K562 (cell line): ENCODE results near the gene RHBDL3. TPM values are rescaled to one million over a fixed set of nuclear protein-coding genes. Genes with fewer than 3 reads are reported as not detected.
A peak's percentile ranks its signal among the peaks of the same experiment; 100 is the strongest.

Experiments used
- ATAC-seq: fragments of 200-7000 bp; cut with Tn5 transposase; 3 replicates; pipeline ENCODE4 v1.9.1; 2020; ENCODE audit warnings: moderate library complexity
- BruUV-seq: library from RNA; stranded (reverse); fragments of 400-500 nt; replicated peaks from 2 replicates; lab custom pipeline; 2021; lab: Mats Ljungman, UMichigan
- CTCF ChIA-PET: fragments of 300-600 bp; formaldehyde crosslinking; extraction: SDS; loops from one replicate; lab custom pipeline; 2021; ENCODE audit warnings: low intra/inter-chr PET ratio; lab: Yijun Ruan, JAX
- POLR2A ChIA-PET: fragments of 300-600, 350-650 bp; sonication (Branson Sonifier 250); formaldehyde crosslinking; extraction: SDS; loops from one replicate; lab custom pipeline; 2021; ENCODE audit warnings: antibody characterized with exemption, inconsistent platforms; lab: Yijun Ruan, JAX
- DNase-seq, 4 experiments: peaks; one replicate each; pipeline versions ENCODE4 v3.0.0 to v3.0.0-alpha.2; 2011 to 2018; ENCODE audit warnings: low spot score in 3 of 4, mixed read lengths in 3 of 4; ENCODE audit errors: extremely low read depth in 1 of 4
- FAIRE-seq: peaks from 2 replicates; lab custom pipeline; 2011; peaks lifted over from hg19 to GRCh38; lab: Jason Lieb, UNC
- H2AFZ ChIP-seq: 2 replicates; pipeline ENCODE4 v1.6.0; 2011; ENCODE audit warnings: low read depth, low read length, control low read depth, inconsistent platforms
- H3K27ac ChIP-seq: fragments of 200-600 bp; 3 replicates; pipeline ENCODE4 v1.8.0; 2011; ENCODE audit warnings: low read depth, mild to moderate bottlenecking, control low read depth, inconsistent platforms, low read length, moderate library complexity, mixed read lengths; ENCODE audit errors: extremely low read depth
- H3K27me3 ChIP-seq, 2 experiments: fragments of 300-600 bp in 1 of 2; 2 replicates in 1 of 2; 3 replicates in 1 of 2; pipeline versions ENCODE4 v1.6.0 to v1.8.0; 2011; ENCODE audit warnings: inconsistent platforms in 2 of 2, low read length in 2 of 2, mild to moderate bottlenecking in 1 of 2, mixed read lengths in 1 of 2, moderate library complexity in 1 of 2; ENCODE audit not compliant: control insufficient read depth in 2 of 2, insufficient read depth in 2 of 2
- H3K36me3 ChIP-seq: fragments of 300-600 bp; 3 replicates; pipeline ENCODE4 v1.8.0; 2011; ENCODE audit warnings: mild to moderate bottlenecking, low read length, inconsistent platforms; ENCODE audit not compliant: control insufficient read depth, insufficient read depth
- H3K4me1 ChIP-seq, 2 experiments: fragments of 200-600 bp in 1 of 2; replicated peaks in 1 of 2; 2 replicates in 1 of 2; 3 replicates in 1 of 2; pipeline versions ENCODE4 v1.5.1 to v1.8.0; 2011; ENCODE audit warnings: inconsistent platforms in 2 of 2, low read length in 2 of 2, mild to moderate bottlenecking in 1 of 2, mixed read lengths in 1 of 2, moderate library complexity in 1 of 2; ENCODE audit not compliant: control insufficient read depth in 2 of 2, insufficient read depth in 2 of 2
- H3K4me2 ChIP-seq: 2 replicates; pipeline ENCODE4 v1.6.1; 2011; ENCODE audit warnings: low read length, control low read depth, inconsistent platforms, mixed read lengths; ENCODE audit not compliant: insufficient read depth
- H3K4me3 ChIP-seq: fragments of 200-600 bp; sonication (generic), shearing (Covaris generic); 2 replicates; pipeline ENCODE4 v1.5.1; 2016; ENCODE audit warnings: control low read depth, inconsistent platforms
- H3K79me2 ChIP-seq: fragments of 200-600 bp; 3 replicates; pipeline ENCODE4 v1.8.0; 2011; ENCODE audit warnings: low read length, inconsistent platforms; ENCODE audit not compliant: control insufficient read depth, insufficient read depth
- H3K9ac ChIP-seq, 2 experiments: 2 replicates each; pipeline versions ENCODE4 v1.6.0 to v1.6.1; 2011; ENCODE audit warnings: low read depth in 2 of 2, low read length in 2 of 2, control low read depth in 1 of 2, inconsistent platforms in 1 of 2, mild to moderate bottlenecking in 1 of 2, mixed read lengths in 1 of 2; ENCODE audit not compliant: insufficient read depth in 1 of 2
- H3K9me1 ChIP-seq: one replicate; pipeline ENCODE4 v1.6.0; 2011; ENCODE audit warnings: inconsistent platforms, mild to moderate bottlenecking, low read length, moderate library complexity; ENCODE audit not compliant: control insufficient read depth, insufficient read depth
- H3K9me3 ChIP-seq: replicated peaks from 2 replicates; pipeline ENCODE4 v1.5.1; 2011; ENCODE audit warnings: low read depth, low read length, inconsistent platforms; ENCODE audit not compliant: control insufficient read depth, insufficient read depth
- H4K20me1 ChIP-seq: replicated peaks from 2 replicates; pipeline ENCODE4 v1.6.1; 2011; ENCODE audit warnings: low read length, inconsistent platforms, mixed read lengths; ENCODE audit not compliant: control insufficient read depth, insufficient read depth
- CBFA2T3 ChIP-seq: fragments of 450-650 bp; IDR thresholded peaks from 2 replicates; pipeline ENCODE4 v1.6.1; 2017
- CBX1 ChIP-seq: sonication (generic); IDR thresholded peaks from 2 replicates; pipeline ENCODE4 v1.6.1; 2016; ENCODE audit warnings: antibody characterized with exemption, low read depth, mild to moderate bottlenecking
- FOSL1 ChIP-seq: fragments of 200-800 bp; sonication (Bioruptor generic); conservative IDR thresholded peaks from 2 replicates; pipeline ENCODE4 v1.6.1; 2016; ENCODE audit warnings: missing genetic modification characterization, missing compliant biosample characterization
- JUNB ChIP-seq: fragments of 450-650 bp; formaldehyde crosslinking; conservative IDR thresholded peaks from 2 replicates; pipeline ENCODE4 v1.4.0; 2020; ENCODE audit warnings: mild to moderate bottlenecking
- KDM5B ChIP-seq: fragments of 200-600 bp; sonication (generic); IDR thresholded peaks from 2 replicates; pipeline ENCODE4 v1.6.1; 2012; ENCODE audit warnings: low read depth, mild to moderate bottlenecking, moderate library complexity, low read length, control low read depth, inconsistent platforms; ENCODE audit not compliant: insufficient replicate concordance
- ZBTB40 ChIP-seq, 2 experiments: fragments of 450-650 bp in 1 of 2; sonication (generic) in 1 of 2; formaldehyde crosslinking in 1 of 2; IDR thresholded peaks; 2 replicates each; pipeline versions ENCODE4 v1.7.1 to v1.9.0; 2016 to 2022; ENCODE audit warnings: inconsistent platforms in 1 of 2, mild to moderate bottlenecking in 1 of 2, missing genetic modification reagents in 1 of 2
- ZNF561 ChIP-seq: fragments of 450-650 bp; formaldehyde crosslinking; conservative IDR thresholded peaks from 2 replicates; pipeline ENCODE4 v1.4.0; 2020; ENCODE audit warnings: mild to moderate bottlenecking, moderate library complexity
- ZSCAN32 ChIP-seq: fragments of 450-650 bp; formaldehyde crosslinking; IDR thresholded peaks from 2 replicates; pipeline ENCODE4 v1.4.0; 2020; ENCODE audit warnings: mild to moderate bottlenecking, moderate library complexity
- WGBS: fragments of 100-300 bp; shearing (Covaris generic); methylation state at CpG from one replicate; pipeline ENCODE4 v1.1.6; 2016; ENCODE audit warnings: low coverage, mixed read lengths; ENCODE audit not compliant: insufficient coverage; ENCODE audit errors: missing lambda C conversion rate; 5-methylcytosine and 5-hydroxymethylcytosine counted together
- in situ Hi-C: fragments of 300-500 bp; cut with MboI; formaldehyde crosslinking; loops from 4 replicates; pipeline ENCODE4 v1.15.0; 2018; ENCODE audit warnings: inconsistent platforms, mixed read lengths
- intact Hi-C: fragments of 100-400 bp; cut with micrococcal nuclease; formaldehyde crosslinking; loops from 2 replicates; pipeline ENCODE4 v1.14.2; 2022
- polyA plus RNA-seq, 8 experiments: library from polyadenylated mRNA; depleted of rRNA in 4 of 8; stranded (reverse) in 5 of 8; unstranded in 3 of 8; fragments of >200 nt; fragmentation: Nextera tagmentation in 2 of 8; fragmentation: Illumina TruSeq in 1 of 8; extraction: Ambion mirVana in 2 of 8; extraction: Trizol in 1 of 8; gene quantifications; 2 replicates each; pipeline versions ENCODE4 v1.2.1 to v1.2.3, GENCODE V29; 2011 to 2014; ENCODE audit warnings: inconsistent platforms in 1 of 8, missing spikeins in 1 of 8
- total RNA-seq, 7 experiments: library from RNA; depleted of rRNA in 6 of 7; stranded (reverse); fragments of >200 nt in 6 of 7; fragmentation: Illumina TruSeq in 2 of 7; extraction: Trizol in 2 of 7; gene quantifications; 2 replicates each; pipeline versions ENCODE4 v1.2.1 to v1.2.3, GENCODE V29; 2011 to 2021; ENCODE audit warnings: low replicate concordance in 1 of 7
- TF ChIP-seq, protein P1 (sequence below): fragments of 450-650 bp; IDR thresholded peaks from 2 replicates; pipeline ENCODE4 v1.6.1; 2016; ENCODE audit warnings: mild to moderate bottlenecking

The RHBDL3 gene
- total and polyA plus RNA-seq, 9 of the 15 experiments (the other 6 are each of a cell fraction or from before 2014, with no cell fraction given): 0.06 to 0.31 (median 0.09) TPM; not detected in 4

GRCh38 chr17:32345951-32346600 lies 80.4 kb downstream of the RHBDL3 start:
- H3K4me2 ChIP-seq: peak overlapping the region; percentile 68
- peak overlapping the region; percentile 79 for H3K27ac ChIP-seq
- FAIRE-seq: peak; percentile 72
- DNase-seq: peak in 2 of 4 experiments; percentile 22 to 80
- CTCF ChIA-PET: no interaction called here
- peak; percentile 16; the same call in 2 of the 3 replicates for ATAC-seq
- 22% methylated on average over 11 of the region's 11 CpGs for WGBS
- H3K4me1 ChIP-seq: peaks cover 34 to 42% of the 10 kb centered on the region in 2 experiments
- POLR2A ChIA-PET: interaction anchor here (0.6 kb wide), 1 partner anchor 35 kb away, joined by 3 read pairs; no protein-coding TSS in a partner anchor
- H4K20me1 ChIP-seq: peaks cover 4% of the 10 kb centered on the region; the same call in 1 of the 2 replicates
- no peaks in the 10 kb centered on the region for H3K9me3 ChIP-seq
- H2AFZ ChIP-seq: peak overlapping the region; percentile 92
- no peak overlapping the region for H3K4me3 ChIP-seq
- in situ Hi-C loops (no loop called here), intact Hi-C loops (no loop called here)
- BruUV-seq: no TSS peak
- peak overlapping the region; percentile 54 to 77; a peak in 3 of 4 replicates for H3K9ac ChIP-seq
- no peaks in the 10 kb centered on the region for H3K27me3 ChIP-seq
- H3K9me1 ChIP-seq: no peaks in the 10 kb centered on the region
- H3K79me2 ChIP-seq: peaks cover 48% of the 10 kb centered on the region
- no peaks in the 10 kb centered on the region; the same call in 2 of the 3 replicates for H3K36me3 ChIP-seq
- peak; percentile 56 for TF ChIP-seq CBFA2T3
- no peak for TF ChIP-seq KDM5B
- TF ChIP-seq CBX1: no peak
- no peak for TF ChIP-seq ZNF561 (CRISPR knock-in tag)
- peak; percentile 25; the same call in 1 of the 2 replicates for TF ChIP-seq ZBTB40 (IDR thresholded peaks at IDR 0.05)
- no peak for TF ChIP-seq ZBTB40 (CRISPR knock-in tag; IDR thresholded peaks at IDR 0.05)
- TF ChIP-seq FOSL1 (tag): no peak
- TF ChIP-seq JUNB (CRISPR knock-in tag): no peak
- no peak for TF ChIP-seq ZSCAN32
- TF ChIP-seq, protein P1, sequence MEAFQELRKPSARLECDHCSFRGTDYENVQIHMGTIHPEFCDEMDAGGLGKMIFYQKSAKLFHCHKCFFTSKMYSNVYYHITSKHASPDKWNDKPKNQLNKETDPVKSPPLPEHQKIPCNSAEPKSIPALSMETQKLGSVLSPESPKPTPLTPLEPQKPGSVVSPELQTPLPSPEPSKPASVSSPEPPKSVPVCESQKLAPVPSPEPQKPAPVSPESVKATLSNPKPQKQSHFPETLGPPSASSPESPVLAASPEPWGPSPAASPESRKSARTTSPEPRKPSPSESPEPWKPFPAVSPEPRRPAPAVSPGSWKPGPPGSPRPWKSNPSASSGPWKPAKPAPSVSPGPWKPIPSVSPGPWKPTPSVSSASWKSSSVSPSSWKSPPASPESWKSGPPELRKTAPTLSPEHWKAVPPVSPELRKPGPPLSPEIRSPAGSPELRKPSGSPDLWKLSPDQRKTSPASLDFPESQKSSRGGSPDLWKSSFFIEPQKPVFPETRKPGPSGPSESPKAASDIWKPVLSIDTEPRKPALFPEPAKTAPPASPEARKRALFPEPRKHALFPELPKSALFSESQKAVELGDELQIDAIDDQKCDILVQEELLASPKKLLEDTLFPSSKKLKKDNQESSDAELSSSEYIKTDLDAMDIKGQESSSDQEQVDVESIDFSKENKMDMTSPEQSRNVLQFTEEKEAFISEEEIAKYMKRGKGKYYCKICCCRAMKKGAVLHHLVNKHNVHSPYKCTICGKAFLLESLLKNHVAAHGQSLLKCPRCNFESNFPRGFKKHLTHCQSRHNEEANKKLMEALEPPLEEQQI: no peak
